ENCODE data around the gene TMEM38A. TPM values are rescaled to one million over a fixed set of nuclear protein-coding genes. Genes with fewer than 3 reads are reported as not detected.
"Not testable (repeated sequence)": the region's sequence is repeated elsewhere in the genome, so short reads cannot be mapped to it uniquely, and the experiment has no call there.

The TMEM38A gene
- total and polyA plus RNA-seq, 2 donors (not counting 1 experiment from before 2014, with no cell fraction given), result 1.2 to 2.0 TPM

DNA sequence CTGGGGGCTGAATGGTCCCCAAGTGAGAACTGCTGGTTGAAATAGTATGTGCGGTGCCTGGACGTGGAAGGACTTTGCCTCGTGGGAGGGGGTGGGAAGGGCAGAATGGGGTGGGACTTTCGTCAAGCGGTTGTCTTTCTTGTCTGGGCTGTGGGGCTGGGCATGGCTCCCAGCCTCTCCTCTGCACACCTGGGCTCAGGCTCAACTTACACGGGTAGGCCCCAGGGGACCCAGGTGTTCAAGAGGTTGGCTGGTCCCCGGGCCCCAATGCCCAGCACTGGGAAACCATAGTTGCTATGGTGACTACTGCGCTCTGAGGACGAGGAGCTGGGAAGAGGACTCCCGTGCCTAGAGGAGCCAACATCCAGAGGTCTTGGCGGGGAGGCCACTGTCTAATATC lies 66.0 kb downstream of the TMEM38A start:
- DNase-seq (ENCODE audit: low read depth in 2 of 2), result no peak
- Histone ChIP-seq H3K4me3 (replicated peaks in 1 of 4; ENCODE audit: control extremely low read depth in 1 of 4, insufficient read depth in 1 of 4, low read depth in 3 of 4, low read length in 4 of 4) (no peak overlapping the region), H3K4me1 (ENCODE audit: control insufficient read depth, extremely low read depth, insufficient read depth, low read length) (no peaks in the 10 kb centered on the region), H3K9ac (ENCODE audit: insufficient read depth, low read length) (no peak overlapping the region), H3K27ac (ENCODE audit: insufficient read depth, low read length) (no peak overlapping the region), H3K79me2 (ENCODE audit: control insufficient read depth, insufficient read depth, low read length) (no peaks in the 10 kb centered on the region), H2AFZ (ENCODE audit: low read length) (no peak overlapping the region), H4K20me1 (ENCODE audit: control insufficient read depth, extremely low read depth, insufficient read depth, low read length) (no peaks in the 10 kb centered on the region), H3K4me2 (ENCODE audit: extremely low read depth, insufficient read depth, low read length) (no peak overlapping the region), H3K9me3 (ENCODE audit: control insufficient read depth, insufficient read depth, low read depth, low read length) (no peaks in the 10 kb centered on the region), H3K27me3 (ENCODE audit: control insufficient read depth, insufficient read depth, low read length) (no peaks in the 10 kb centered on the region), H3K36me3 (ENCODE audit: control insufficient read depth, insufficient read depth, low read length) (no peaks in the 10 kb centered on the region)
- TF ChIP-seq CTCF (conservative IDR thresholded peaks at IDR 0.05 in 1 of 2, IDR thresholded peaks at IDR 0.05 in 1 of 2; ENCODE audit: low read depth in 1 of 2, low read length in 2 of 2), result no peak
- no peak for TF ChIP-seq EZH2 (IDR thresholded peaks at IDR 0.05; ENCODE audit: low read length, missing control alignments)

GRCh38 chr19:16735650-16736266 lies 74.8 kb downstream of the TMEM38A start:
- H4K20me1 ChIP-seq (ENCODE audit: control insufficient read depth, extremely low read depth, insufficient read depth, low read length); H3K9ac ChIP-seq (ENCODE audit: insufficient read depth, low read length); H3K9me3 ChIP-seq (ENCODE audit: control insufficient read depth, insufficient read depth, low read depth, low read length); H3K4me3 ChIP-seq (replicated peaks in 1 of 4; ENCODE audit: control extremely low read depth in 1 of 4, insufficient read depth in 1 of 4, low read depth in 3 of 4, low read length in 4 of 4); H3K79me2 ChIP-seq (ENCODE audit: control insufficient read depth, insufficient read depth, low read length); H3K27ac ChIP-seq (ENCODE audit: insufficient read depth, low read length); H3K4me2 ChIP-seq (ENCODE audit: extremely low read depth, insufficient read depth, low read length); DNase-seq (ENCODE audit: low read depth in 2 of 2); H3K36me3 ChIP-seq (ENCODE audit: control insufficient read depth, insufficient read depth, low read length); H3K4me1 ChIP-seq (ENCODE audit: control insufficient read depth, extremely low read depth, insufficient read depth, low read length); H3K27me3 ChIP-seq (ENCODE audit: control insufficient read depth, insufficient read depth, low read length); H2AFZ ChIP-seq (ENCODE audit: low read length): not testable (repeated sequence)

DNA sequence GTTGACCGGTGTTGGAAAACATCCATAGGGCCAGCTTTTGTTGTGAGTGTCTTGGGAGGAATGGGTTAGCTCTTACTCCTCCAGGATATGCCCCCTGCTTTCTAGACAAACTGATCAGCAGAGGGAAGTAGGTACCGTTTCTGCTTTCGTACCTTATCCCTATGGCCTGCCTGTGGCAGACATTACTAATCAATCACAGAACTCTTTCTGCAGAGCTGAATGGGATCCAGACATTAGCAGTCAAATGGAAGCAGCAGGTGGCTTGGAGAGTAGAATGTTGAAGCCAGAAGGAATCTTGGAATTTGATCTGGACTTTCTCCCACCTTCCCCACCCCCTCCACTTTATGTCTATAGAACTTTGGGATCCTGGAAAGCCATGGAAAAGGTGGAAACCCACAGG lies 75.8 kb downstream of the TMEM38A start:
- no peak overlapping the region for H3K27ac ChIP-seq (ENCODE audit: insufficient read depth, low read length)
- H3K9me3 ChIP-seq (ENCODE audit: control insufficient read depth, insufficient read depth, low read depth, low read length), result no peaks in the 10 kb centered on the region
- H3K36me3 ChIP-seq (ENCODE audit: control insufficient read depth, insufficient read depth, low read length), result no peaks in the 10 kb centered on the region
- no peak overlapping the region for H2AFZ ChIP-seq (ENCODE audit: low read length)
- no peak overlapping the region for H3K9ac ChIP-seq (ENCODE audit: insufficient read depth, low read length)
- no peaks in the 10 kb centered on the region for H3K27me3 ChIP-seq (ENCODE audit: control insufficient read depth, insufficient read depth, low read length)
- peak; percentile 4 to 10 for DNase-seq (ENCODE audit: low read depth in 2 of 2)
- TF ChIP-seq EZH2 (IDR thresholded peaks at IDR 0.05; ENCODE audit: low read length, missing control alignments), result no peak
- TF ChIP-seq CTCF (conservative IDR thresholded peaks at IDR 0.05 in 1 of 2, IDR thresholded peaks at IDR 0.05 in 1 of 2; ENCODE audit: low read depth in 1 of 2, low read length in 2 of 2), result no peak
- peaks cover 3% of the 10 kb centered on the region for H3K4me1 ChIP-seq (ENCODE audit: control insufficient read depth, extremely low read depth, insufficient read depth, low read length)
- no peak overlapping the region for H3K4me3 ChIP-seq (replicated peaks in 1 of 4; ENCODE audit: control extremely low read depth in 1 of 4, insufficient read depth in 1 of 4, low read depth in 3 of 4, low read length in 4 of 4)
- no peaks in the 10 kb centered on the region for H4K20me1 ChIP-seq (ENCODE audit: control insufficient read depth, extremely low read depth, insufficient read depth, low read length)
- H3K79me2 ChIP-seq (ENCODE audit: control insufficient read depth, insufficient read depth, low read length), result no peaks in the 10 kb centered on the region
- H3K4me2 ChIP-seq (ENCODE audit: extremely low read depth, insufficient read depth, low read length), result no peak overlapping the region
